IPS-18a (cell line): ENCODE results near the gene GAS2L1.
"Not testable (repeated sequence)": the region's sequence is repeated elsewhere in the genome, so short reads cannot be mapped to it uniquely, and the experiment has no call there.

Source experiments
- H3K27ac ChIP-seq: one replicate; pipeline ENCODE4 v1.5.1; 2013; ENCODE audit warnings: low read length
- H3K27me3 ChIP-seq: one replicate; pipeline ENCODE4 v1.6.1; 2013; ENCODE audit warnings: mild to moderate bottlenecking, low read length; ENCODE audit not compliant: control insufficient read depth, insufficient read depth
- H3K36me3 ChIP-seq: one replicate; pipeline ENCODE4 v1.6.1; 2013; ENCODE audit warnings: low read depth, low read length; ENCODE audit not compliant: control insufficient read depth
- H3K4me1 ChIP-seq: one replicate; pipeline ENCODE4 v1.6.1; 2013; ENCODE audit warnings: low read depth, low read length; ENCODE audit not compliant: control insufficient read depth
- H3K4me3 ChIP-seq: one replicate; pipeline ENCODE4 v1.5.1; 2013; ENCODE audit warnings: low read length
- H3K9ac ChIP-seq: one replicate; pipeline ENCODE4 v1.6.1; 2013; ENCODE audit warnings: mild to moderate bottlenecking, low read length, moderate library complexity
- H3K9me3 ChIP-seq: one replicate; pipeline ENCODE4 v1.6.1; 2013; ENCODE audit warnings: low read depth, low read length; ENCODE audit not compliant: control insufficient read depth

Gene GAS2L1

DNA sequence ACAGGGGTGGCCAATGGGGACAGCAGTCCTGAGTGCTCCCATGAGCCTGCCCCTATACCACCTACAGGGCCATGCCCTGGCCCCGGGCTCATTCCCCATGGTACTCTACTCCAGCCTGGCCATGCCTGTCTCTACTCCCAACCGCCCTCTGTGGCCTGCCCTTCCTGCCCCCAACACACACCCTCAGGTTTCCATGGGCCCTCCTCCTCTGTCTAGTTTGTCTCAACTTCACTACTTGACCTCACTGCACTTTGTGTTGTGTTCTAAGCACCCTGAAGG lies 35.3 kb downstream of the GAS2L1 start:
- Histone ChIP-seq H3K36me3 (peaks cover 54% of the 10 kb centered on the region), H3K27me3 (no peaks in the 10 kb centered on the region), H3K9ac (no peak overlapping the region), H3K4me3 (no peak overlapping the region), H3K27ac (no peak overlapping the region), H3K4me1 (no peaks in the 10 kb centered on the region), H3K9me3 (no peaks in the 10 kb centered on the region)

DNA sequence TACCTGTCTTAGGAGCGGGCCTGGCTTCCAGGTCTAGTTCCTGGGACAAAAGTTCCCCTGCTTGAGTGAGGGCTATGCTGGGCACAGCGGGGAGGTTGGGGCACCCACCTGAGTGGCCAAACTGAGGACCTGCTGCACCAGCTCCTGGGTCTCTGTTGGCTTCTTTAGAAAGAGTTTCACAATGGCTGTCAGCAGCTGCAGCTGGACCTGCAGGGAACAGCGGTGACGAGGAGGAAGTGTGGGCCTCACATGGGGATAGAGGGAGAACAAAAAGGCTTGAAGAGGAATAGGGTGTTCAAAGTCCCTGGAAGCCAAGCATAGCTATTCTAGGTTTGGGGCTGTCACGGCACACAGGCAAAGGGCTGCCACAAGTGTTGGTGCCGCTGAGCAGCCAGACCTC lies 35.7 kb downstream of the GAS2L1 start:
- H3K4me3 ChIP-seq = no peak overlapping the region
- H3K36me3 ChIP-seq = peaks cover 53% of the 10 kb centered on the region
- H3K4me1 ChIP-seq = no peaks in the 10 kb centered on the region
- no peaks in the 10 kb centered on the region for H3K9me3 ChIP-seq
- no peak overlapping the region for H3K9ac ChIP-seq
- no peak overlapping the region for H3K27ac ChIP-seq
- no peaks in the 10 kb centered on the region for H3K27me3 ChIP-seq

DNA sequence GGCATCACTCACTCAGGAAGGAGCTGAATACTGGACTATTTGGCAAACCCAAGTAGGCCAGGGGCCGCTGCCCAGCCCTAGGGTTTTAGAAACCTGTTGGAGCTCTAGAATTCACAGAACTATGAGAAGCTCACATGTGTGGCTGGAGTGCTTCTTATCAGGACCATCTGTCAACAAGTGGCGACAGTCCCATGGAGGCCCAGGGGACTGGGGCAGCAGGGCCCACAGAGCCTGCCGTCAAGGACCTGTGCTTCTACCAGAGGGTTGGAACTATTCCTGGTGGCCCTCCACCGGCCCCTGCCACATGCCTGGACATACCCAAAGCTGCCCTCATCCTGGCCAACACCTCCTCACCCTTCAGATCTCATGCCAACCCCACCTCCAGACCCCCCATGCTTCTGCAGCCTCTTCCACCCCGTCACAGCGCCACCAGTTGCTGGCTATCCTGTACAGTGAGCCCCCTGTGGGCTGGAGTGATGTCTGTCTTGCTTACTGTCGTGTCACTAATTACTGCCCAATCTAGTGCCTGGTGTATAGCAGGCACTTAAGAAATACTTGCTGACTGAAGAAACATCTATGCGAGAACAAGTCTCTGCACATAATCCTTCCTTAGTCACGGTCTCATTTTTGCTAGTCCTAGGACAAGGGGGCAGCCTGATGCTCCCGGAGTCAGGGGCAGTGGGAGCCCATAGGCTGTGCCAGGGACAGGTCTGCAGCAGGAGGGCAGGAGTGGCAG lies 36.3 kb downstream of the GAS2L1 start:
- no peaks in the 10 kb centered on the region for H3K9me3 ChIP-seq
- H3K27me3 ChIP-seq = no peaks in the 10 kb centered on the region
- peaks cover 54% of the 10 kb centered on the region for H3K36me3 ChIP-seq
- H3K4me3 ChIP-seq = no peak overlapping the region
- H3K9ac ChIP-seq = no peak overlapping the region
- no peak overlapping the region for H3K27ac ChIP-seq
- H3K4me1 ChIP-seq = no peaks in the 10 kb centered on the region

DNA sequence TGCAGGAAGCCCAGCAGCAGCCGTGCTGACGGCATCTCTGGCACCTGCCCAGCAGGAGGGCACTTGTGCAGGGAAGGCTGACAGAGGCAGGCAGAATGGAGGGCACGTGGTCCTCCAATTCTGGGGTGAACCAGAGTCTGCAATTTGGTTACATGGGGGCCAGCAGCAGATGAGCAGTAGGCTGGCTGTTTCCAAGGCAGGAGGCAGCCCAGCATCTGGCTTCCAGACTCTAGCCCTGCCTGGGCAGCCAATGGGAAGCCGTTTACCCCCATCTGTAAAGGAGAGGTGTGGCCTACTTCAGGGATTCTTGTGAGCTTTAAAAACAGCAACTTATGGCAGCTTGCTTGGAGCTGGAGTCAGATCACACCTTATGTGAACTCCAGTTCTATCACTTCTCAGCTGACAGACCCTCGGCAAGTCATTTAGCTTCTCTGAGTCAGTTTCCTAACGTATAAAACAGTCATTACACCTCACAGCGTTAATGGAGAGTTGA lies 36.9 kb downstream of the GAS2L1 start:
- H3K9ac ChIP-seq = no peak overlapping the region
- peaks cover 53% of the 10 kb centered on the region for H3K36me3 ChIP-seq
- H3K27ac ChIP-seq = no peak overlapping the region
- no peaks in the 10 kb centered on the region for H3K9me3 ChIP-seq
- no peak overlapping the region for H3K4me3 ChIP-seq
- no peaks in the 10 kb centered on the region for H3K4me1 ChIP-seq
- no peaks in the 10 kb centered on the region for H3K27me3 ChIP-seq

DNA sequence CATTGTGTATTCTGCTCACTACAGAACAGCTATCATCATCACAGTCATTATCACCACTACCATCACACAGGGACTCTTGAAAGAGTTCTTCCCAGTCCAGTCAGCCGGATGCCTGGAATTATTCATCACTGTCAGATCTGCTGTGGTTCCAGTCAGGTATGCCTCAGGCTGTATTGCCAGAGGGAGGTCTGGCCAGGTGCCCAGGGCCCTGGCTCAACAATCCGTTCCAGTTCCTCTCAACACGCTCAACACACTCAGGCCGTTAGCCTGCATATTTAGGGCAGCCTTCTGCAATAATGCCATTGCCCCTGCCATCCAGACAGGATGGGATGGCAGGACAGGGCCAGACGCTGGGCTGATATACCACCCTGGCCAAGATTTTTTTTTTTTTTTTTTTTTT lies 37.7 kb downstream of the GAS2L1 start:
- Histone ChIP-seq H3K9ac (no peak overlapping the region), H3K27ac (no peak overlapping the region), H3K9me3 (no peaks in the 10 kb centered on the region), H3K4me3 (no peak overlapping the region), H3K4me1 (no peaks in the 10 kb centered on the region), H3K36me3 (peaks cover 54% of the 10 kb centered on the region), H3K27me3 (no peaks in the 10 kb centered on the region)

DNA sequence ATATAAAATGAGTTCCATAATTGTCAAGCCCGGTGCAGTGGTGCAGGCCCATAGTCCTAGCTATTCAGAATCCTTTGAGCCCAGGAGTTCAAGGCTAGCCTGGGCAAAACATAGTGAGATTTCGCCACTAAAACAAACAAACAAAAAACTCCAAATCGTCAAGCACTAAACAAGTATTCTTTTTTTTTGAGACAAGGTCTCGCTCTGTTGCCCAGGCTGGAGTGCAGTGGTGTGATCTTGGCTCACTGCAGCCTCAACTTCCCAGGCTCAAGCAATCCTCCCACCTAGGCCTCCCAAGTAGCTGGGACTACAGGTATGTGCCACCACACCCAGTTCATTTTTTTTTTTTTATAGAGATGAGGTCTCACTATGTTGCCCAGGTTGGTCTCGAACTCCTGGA lies 38.4 kb downstream of the GAS2L1 start:
- not testable (repeated sequence) for H3K27ac ChIP-seq, H3K9me3 ChIP-seq, H3K4me3 ChIP-seq, H3K9ac ChIP-seq, H3K4me1 ChIP-seq, H3K27me3 ChIP-seq
- peaks cover 58% of the 10 kb centered on the region for H3K36me3 ChIP-seq

DNA sequence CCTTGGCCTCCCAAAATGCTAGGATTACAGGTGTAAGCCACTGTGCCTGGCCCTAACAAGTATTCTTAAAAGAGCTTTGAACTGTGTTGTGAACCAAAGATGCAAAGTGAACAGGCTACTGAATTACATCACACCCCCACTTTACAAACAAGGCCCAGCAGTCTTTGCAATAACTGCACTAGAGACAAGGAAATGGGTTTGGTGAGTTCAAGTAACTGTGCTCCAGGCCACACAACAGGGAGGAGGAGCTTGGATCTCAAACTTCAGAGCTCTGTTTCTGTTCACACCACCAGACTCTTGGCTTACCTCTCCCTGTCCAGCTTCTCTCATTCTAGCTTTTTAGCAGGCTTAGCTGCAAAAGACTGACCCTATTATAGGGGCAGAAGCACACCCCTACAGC lies 39.5 kb downstream of the GAS2L1 start:
- Histone ChIP-seq H3K9me3 (no peaks in the 10 kb centered on the region), H3K27me3 (no peaks in the 10 kb centered on the region), H3K36me3 (peaks cover 57% of the 10 kb centered on the region), H3K27ac (no peak overlapping the region), H3K4me3 (no peak overlapping the region), H3K9ac (no peak overlapping the region), H3K4me1 (no peaks in the 10 kb centered on the region)

DNA sequence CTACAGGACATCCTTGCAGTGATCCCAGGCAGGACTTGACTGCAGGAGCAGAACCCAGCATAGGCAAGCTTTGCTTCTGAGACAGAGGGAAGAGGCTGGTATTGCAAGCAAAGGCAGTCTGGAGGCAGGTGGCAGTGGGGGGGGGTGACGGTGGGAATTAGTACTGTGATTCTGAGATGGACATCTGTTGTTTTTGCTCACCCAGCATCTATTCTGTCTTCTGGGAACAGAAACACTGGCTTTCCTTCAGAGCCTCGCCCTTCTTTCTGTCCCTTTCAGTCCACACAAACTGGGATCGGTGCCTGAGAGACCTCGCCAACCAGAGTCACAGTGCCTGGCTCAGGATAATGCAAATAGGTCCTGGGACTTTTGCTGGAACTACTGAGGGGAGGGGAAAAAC lies 40.2 kb downstream of the GAS2L1 start:
- no peaks in the 10 kb centered on the region for H3K9me3 ChIP-seq
- peaks cover 57% of the 10 kb centered on the region for H3K36me3 ChIP-seq
- H3K4me3 ChIP-seq = no peak overlapping the region
- H3K27ac ChIP-seq = no peak overlapping the region
- no peaks in the 10 kb centered on the region for H3K27me3 ChIP-seq
- H3K9ac ChIP-seq = no peak overlapping the region
- H3K4me1 ChIP-seq = no peaks in the 10 kb centered on the region

DNA sequence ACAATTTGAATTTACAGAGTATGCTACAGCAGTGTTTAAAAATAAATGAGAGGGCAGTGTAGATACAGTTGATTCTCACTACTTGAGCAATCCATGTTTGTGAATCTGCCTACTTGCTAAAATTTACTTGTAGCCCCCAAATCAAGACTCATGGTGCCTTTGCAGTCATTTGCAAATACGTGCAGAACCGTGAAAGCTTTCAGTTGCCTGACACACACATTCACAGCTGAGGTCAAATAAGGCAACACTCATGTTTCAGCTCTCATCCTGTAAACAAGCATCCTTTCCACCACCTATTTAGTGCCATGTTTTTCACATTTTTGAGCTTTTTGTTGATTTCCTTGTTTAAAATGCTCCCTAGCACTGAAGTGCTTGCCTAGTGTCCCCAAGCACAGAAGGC lies 41.6 kb downstream of the GAS2L1 start:
- H3K27ac ChIP-seq = no peak overlapping the region
- H3K4me3 ChIP-seq = no peak overlapping the region
- peaks cover 61% of the 10 kb centered on the region for H3K36me3 ChIP-seq
- H3K9ac ChIP-seq = no peak overlapping the region
- no peaks in the 10 kb centered on the region for H3K4me1 ChIP-seq
- no peaks in the 10 kb centered on the region for H3K27me3 ChIP-seq
- no peaks in the 10 kb centered on the region for H3K9me3 ChIP-seq

DNA sequence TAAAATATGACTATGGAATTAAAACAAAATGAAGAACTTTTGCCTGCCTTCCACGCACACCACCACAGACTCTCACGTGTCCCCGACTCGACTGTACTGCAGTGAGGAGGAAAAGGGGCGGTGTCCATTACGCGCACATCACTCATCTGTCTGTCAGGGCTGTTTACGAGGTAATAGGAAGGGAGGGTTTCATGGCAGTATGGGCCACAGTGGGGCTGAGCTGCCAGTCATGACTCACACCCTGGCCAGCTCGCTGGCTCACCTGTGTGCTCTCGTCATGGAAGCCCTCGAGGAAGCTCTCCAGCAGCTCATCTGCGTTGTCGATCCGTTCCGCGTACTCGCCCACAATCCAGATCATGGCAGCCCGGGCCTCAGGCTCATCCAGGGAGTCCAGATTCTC lies 42.5 kb downstream of the GAS2L1 start:
- Histone ChIP-seq H3K36me3 (peaks cover 65% of the 10 kb centered on the region), H3K4me3 (no peak overlapping the region), H3K4me1 (no peaks in the 10 kb centered on the region), H3K9me3 (no peaks in the 10 kb centered on the region), H3K27ac (no peak overlapping the region), H3K9ac (no peak overlapping the region), H3K27me3 (no peaks in the 10 kb centered on the region)

DNA sequence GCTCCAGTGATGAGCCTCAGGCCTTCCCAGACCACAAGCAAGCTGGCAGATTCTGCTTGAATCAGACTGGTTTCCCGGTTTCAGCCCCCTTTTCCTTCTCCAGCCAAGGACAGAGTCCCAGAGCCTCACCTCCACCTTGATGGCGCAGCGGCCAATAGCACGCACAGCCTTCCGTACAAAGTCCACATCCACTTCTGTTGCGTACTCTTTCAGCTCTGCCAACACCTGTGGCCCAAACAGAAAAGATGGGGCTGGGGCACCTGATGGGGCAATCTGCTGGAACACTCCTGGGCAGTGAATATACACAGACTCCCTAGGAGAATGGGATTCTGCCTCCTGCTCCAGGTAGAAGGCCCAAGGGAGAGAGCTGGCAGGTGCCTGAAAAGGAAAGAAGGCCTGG lies 44.6 kb downstream of the GAS2L1 start:
- no peaks in the 10 kb centered on the region for H3K4me1 ChIP-seq
- no peaks in the 10 kb centered on the region for H3K9me3 ChIP-seq
- H3K27me3 ChIP-seq = no peaks in the 10 kb centered on the region
- H3K4me3 ChIP-seq = no peak overlapping the region
- H3K27ac ChIP-seq = no peak overlapping the region
- no peak overlapping the region for H3K9ac ChIP-seq
- H3K36me3 ChIP-seq = peaks cover 77% of the 10 kb centered on the region

DNA sequence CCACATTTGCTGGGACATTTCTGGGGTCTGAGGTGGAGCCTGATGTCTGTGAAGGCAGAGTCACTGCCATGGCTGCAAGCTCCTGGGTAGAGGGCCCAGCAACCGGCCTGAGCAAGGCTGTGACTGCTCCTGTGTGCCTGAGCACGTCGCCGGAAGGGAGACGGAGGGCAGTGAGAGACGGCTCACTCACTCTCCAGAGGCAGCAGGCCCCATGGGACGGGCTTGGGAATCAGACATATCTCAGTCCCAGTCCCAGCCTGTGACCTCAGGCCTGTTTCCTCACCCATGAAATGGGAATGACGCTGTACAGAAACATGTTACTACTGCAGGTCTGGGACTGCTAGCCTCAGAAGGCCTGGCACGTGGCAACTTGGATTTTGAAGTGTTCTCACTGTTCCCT lies 45.4 kb downstream of the GAS2L1 start:
- Histone ChIP-seq H3K27me3 (no peaks in the 10 kb centered on the region), H3K9ac (no peak overlapping the region), H3K27ac (no peak overlapping the region), H3K4me3 (no peak overlapping the region), H3K4me1 (no peaks in the 10 kb centered on the region), H3K36me3 (peaks cover 74% of the 10 kb centered on the region), H3K9me3 (no peaks in the 10 kb centered on the region)
